ENCODE results near the gene COTL1.

COTL1 gene

DNA sequence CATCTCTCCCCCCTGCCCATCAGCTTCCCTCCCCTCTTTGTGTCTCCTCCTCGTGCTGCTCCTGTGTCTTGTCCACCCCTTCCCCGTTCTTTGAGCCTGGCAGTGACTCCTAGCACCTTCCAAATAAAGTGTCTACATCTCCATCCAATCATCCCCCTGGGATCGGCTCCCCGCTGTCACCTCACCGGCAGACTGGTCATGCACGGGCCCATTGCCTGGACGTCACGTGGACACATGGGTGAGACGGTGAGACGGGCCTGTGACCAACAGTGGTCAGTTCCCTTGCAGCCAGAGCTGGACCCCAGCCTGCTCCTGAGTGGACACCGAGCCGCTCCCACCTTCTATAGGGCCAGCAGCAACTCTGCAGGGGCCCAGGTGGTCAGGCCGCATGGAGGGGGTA lies 46.4 kb downstream of the COTL1 start:
- no peak for DNase-seq (ENCODE audit: insufficient read length, low spot score)
- FAIRE-seq, result no peak
- TF ChIP-seq, protein P1, sequence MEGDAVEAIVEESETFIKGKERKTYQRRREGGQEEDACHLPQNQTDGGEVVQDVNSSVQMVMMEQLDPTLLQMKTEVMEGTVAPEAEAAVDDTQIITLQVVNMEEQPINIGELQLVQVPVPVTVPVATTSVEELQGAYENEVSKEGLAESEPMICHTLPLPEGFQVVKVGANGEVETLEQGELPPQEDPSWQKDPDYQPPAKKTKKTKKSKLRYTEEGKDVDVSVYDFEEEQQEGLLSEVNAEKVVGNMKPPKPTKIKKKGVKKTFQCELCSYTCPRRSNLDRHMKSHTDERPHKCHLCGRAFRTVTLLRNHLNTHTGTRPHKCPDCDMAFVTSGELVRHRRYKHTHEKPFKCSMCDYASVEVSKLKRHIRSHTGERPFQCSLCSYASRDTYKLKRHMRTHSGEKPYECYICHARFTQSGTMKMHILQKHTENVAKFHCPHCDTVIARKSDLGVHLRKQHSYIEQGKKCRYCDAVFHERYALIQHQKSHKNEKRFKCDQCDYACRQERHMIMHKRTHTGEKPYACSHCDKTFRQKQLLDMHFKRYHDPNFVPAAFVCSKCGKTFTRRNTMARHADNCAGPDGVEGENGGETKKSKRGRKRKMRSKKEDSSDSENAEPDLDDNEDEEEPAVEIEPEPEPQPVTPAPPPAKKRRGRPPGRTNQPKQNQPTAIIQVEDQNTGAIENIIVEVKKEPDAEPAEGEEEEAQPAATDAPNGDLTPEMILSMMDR (IDR thresholded peaks at IDR 0.05; ENCODE audit: insufficient read depth, missing control alignments), result no peak

DNA sequence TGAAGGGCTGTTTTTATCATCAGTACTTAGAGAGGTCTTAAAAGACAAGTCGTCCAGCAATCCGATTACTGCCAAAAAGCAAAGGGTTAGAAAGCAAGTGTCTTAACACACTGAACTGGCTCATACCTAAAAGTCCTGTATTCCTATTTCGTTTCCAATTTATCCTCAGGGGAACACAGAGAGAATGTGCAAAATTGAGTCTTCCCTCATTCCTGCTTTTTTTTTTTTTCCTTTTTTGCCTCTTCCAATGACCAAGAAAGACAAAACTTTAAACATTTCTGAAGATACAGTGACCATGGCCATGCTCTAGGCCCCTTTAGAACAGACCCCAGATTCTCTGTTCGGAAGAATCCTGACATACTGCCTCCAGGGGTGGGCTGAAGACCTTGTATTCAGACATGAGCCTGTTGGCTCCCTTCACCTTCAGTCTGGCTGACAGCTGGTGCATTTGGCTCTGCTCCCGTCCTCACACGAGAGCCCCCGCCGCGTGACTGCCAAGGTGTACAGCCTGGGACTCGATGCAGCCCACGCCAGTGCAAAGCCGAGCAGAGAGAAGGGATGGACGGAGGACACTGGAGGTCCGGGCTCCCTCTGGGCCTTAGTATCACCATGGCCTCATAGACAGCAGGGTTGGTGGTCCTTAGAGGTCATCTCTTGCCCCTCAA lies 47.0 kb downstream of the COTL1 start:
- TF ChIP-seq, protein P1 (IDR thresholded peaks at IDR 0.05; ENCODE audit: insufficient read depth, missing control alignments), result no peak
- DNase-seq (ENCODE audit: insufficient read length, low spot score) (no peak), FAIRE-seq (no peak)

DNA sequence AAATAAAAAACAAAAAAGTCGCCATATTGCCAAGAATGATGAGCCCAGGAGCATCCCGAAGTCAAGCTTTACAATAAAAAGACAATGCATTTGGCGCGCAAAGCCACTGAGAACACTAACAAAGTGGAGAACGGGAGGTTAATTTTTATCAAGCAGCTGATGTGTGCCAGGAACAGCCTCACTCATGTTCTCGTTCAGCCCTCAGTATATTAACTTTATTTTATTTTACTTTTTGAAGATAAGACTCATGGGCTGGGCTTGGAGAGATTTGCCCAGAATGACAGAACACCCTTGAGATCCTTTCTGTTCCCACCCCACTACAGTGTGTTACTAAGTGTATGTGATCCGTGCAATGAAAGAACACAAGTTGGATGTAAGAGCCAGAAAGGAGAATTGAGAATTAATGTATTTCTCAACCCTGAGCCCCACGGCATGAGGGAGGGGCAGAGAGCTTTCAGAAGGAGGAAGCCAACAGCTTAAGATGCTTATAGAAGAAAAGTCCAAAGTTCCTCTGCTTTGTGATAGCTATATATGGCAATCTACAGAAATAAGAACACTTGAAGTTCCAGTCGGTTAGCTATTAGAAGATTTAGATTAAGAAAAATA lies 48.4 kb downstream of the COTL1 start:
- TF ChIP-seq, protein P1 (IDR thresholded peaks at IDR 0.05; ENCODE audit: insufficient read depth, missing control alignments), result no peak
- FAIRE-seq (no peak), DNase-seq (ENCODE audit: insufficient read length, low spot score) (no peak)

DNA sequence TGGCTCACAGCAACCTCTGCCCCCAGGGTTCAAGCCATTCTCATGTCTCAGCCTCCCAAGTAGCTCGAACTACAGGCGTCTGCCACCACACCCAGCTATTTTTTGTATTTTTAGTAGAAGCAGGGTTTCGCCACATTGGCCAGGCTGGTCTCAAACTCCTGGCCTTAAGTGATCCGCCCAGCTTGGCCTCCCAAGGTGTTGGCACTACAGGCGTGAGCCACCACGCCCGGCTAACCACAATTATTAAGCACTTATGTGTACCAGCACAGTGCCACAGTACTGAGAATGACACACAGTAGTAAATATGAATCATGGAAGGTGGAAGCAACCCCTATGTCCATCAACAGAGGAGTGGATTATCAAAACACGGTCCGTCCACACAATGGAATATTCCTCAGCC lies 49.8 kb downstream of the COTL1 start:
- TF ChIP-seq, protein P1 (IDR thresholded peaks at IDR 0.05; ENCODE audit: insufficient read depth, missing control alignments), result no peak
- no peak for FAIRE-seq
- DNase-seq (ENCODE audit: insufficient read length, low spot score), result no peak

DNA sequence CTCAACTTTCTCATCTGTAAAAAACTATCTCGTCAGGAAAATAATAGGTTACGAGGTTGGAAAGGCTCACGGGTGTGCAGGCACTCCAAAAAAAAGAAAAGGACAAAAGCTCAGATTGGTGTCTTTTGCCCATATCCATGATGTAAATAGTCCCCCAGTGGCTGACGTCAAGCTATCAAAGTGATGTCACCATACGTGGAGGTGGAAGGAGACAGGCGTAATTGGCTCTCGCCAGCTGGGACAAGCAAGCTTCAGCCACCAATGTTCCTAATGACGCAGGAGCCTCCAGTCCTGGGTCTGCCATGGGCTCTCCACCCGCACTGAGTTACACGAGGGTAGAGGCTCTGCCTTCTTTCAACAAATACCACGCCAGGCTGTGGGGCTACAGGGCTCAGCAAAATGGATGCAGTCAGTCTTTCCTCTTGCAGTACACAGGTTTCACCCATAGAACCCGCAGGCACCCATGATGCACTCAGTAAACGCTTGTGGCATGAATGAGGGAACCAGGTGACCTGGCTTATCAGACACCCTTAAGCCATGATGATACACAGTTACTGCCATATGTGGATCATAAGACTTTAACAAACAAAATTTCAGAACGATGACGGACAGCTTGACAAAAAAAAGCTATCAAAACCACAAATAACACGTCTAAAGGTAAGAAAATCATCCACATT lies 50.5 kb downstream of the COTL1 start:
- DNase-seq (ENCODE audit: insufficient read length, low spot score), result no peak

DNA sequence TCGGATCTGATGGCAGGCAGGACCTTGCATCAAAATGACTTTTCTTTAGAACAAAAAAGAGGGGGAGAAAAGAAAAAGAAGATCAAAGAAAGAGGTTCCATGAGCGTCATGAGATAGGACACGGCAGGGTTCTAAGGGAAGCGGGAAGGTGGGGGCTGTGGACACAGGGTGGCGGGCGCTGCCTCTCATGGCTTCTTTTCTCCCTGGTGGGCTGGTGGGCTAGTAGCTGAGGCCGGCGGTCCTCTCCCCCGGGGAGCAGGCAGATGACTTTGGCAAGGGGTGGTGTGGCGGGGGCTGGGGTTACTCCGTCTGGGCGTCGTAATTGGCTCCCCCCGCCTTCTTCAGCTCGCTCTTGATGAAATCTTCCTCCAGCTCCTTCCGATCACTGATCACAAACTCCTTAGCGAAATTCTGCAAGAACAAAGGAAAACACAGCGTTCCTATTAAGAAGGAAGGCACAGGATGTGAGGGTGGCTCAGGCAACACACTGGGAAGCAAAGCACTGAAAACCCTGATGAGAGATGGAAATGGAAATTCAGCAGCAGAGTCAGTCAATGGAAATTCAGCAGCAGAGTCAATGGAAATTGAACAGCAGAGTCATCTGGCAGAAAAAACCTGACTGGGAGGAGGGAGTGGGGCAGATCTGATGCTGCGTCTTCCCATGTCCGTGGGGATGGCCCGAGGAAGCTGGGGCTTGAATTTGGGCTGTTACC lies 51.2 kb downstream of the COTL1 start:
- FAIRE-seq (no peak), DNase-seq (ENCODE audit: insufficient read length, low spot score) (no peak)
- TF ChIP-seq, protein P1 (IDR thresholded peaks at IDR 0.05; ENCODE audit: insufficient read depth, missing control alignments), result no peak

More for the DNA sequence above, 50.5 kb downstream of the COTL1 start:
- FAIRE-seq, result no peak
- TF ChIP-seq, protein P1 (IDR thresholded peaks at IDR 0.05; ENCODE audit: insufficient read depth, missing control alignments), result no peak

Data from D721Med (cell line).